ENCODE results near the gene ZFP91.

ZFP91 gene

GRCh38 chr11:58567889-58568512, 10.9 kb upstream of the ZFP91 start:
- TF ChIP-seq TAF1 (IDR thresholded peaks at IDR 0.05; ENCODE audit: borderline replicate concordance, insufficient read depth, low read length) (no peak), FOXP2 (optimal IDR thresholded peaks at IDR 0.05; ENCODE audit: borderline replicate concordance, extremely low read depth, extremely low read length, insufficient read depth) (no peak), REST (IDR thresholded peaks at IDR 0.05; ENCODE audit: insufficient read depth in 1 of 2, low read depth in 2 of 2, low read length in 2 of 2) (no peak), POLR2AphosphoS5 (IDR thresholded peaks at IDR 0.05; ENCODE audit: low read depth, low read length) (no peak)

GRCh38 chr11:58573451-58574104, 5.3 kb upstream of the ZFP91 start:
- TF ChIP-seq REST (IDR thresholded peaks at IDR 0.05; ENCODE audit: insufficient read depth in 1 of 2, low read depth in 2 of 2, low read length in 2 of 2), result no peak
- TF ChIP-seq POLR2AphosphoS5 (IDR thresholded peaks at IDR 0.05; ENCODE audit: low read depth, low read length), result no peak
- TF ChIP-seq FOXP2 (optimal IDR thresholded peaks at IDR 0.05; ENCODE audit: borderline replicate concordance, extremely low read depth, extremely low read length, insufficient read depth), result no peak
- TF ChIP-seq SIN3A (IDR thresholded peaks at IDR 0.05; ENCODE audit: borderline replicate concordance, insufficient read depth, low read length), result no peak
- TF ChIP-seq TAF1 (IDR thresholded peaks at IDR 0.05; ENCODE audit: borderline replicate concordance, insufficient read depth, low read length), result no peak

- TF ChIP-seq REST (IDR thresholded peaks at IDR 0.05; ENCODE audit: insufficient read depth in 1 of 2, low read depth in 2 of 2, low read length in 2 of 2), result no peak
- no peak for TF ChIP-seq TAF1 (IDR thresholded peaks at IDR 0.05; ENCODE audit: borderline replicate concordance, insufficient read depth, low read length)
- no peak for TF ChIP-seq SIN3A (IDR thresholded peaks at IDR 0.05; ENCODE audit: borderline replicate concordance, insufficient read depth, low read length)
- no peak for TF ChIP-seq FOXP2 (optimal IDR thresholded peaks at IDR 0.05; ENCODE audit: borderline replicate concordance, extremely low read depth, extremely low read length, insufficient read depth)
- TF ChIP-seq POLR2AphosphoS5 (IDR thresholded peaks at IDR 0.05; ENCODE audit: low read depth, low read length), result no peak
Observed at GRCh38 chr11:58574881-58575280, 4.0 kb upstream of the ZFP91 start.

GRCh38 chr11:58575377-58576020, 3.4 kb upstream of the ZFP91 start, which contains the start of gene LPXN:
Gene LPXN (minus strand): TSS chr11:58575856. CDS start chr11:58575772, 84 bp downstream.
- TF ChIP-seq SIN3A (IDR thresholded peaks at IDR 0.05; ENCODE audit: borderline replicate concordance, insufficient read depth, low read length), result no peak
- TF ChIP-seq TAF1 (IDR thresholded peaks at IDR 0.05; ENCODE audit: borderline replicate concordance, insufficient read depth, low read length), result no peak
- TF ChIP-seq FOXP2 (optimal IDR thresholded peaks at IDR 0.05; ENCODE audit: borderline replicate concordance, extremely low read depth, extremely low read length, insufficient read depth), result no peak
- no peak for TF ChIP-seq REST (IDR thresholded peaks at IDR 0.05; ENCODE audit: insufficient read depth in 1 of 2, low read depth in 2 of 2, low read length in 2 of 2)
- no peak for TF ChIP-seq POLR2AphosphoS5 (IDR thresholded peaks at IDR 0.05; ENCODE audit: low read depth, low read length)
